A673 (cell line): Measurements from ENCODE around the gene RPS6KA2. TPM values are rescaled to one million over a fixed set of nuclear protein-coding genes. Genes with fewer than 3 reads are reported as not detected.
A peak's percentile ranks its signal among the peaks of the same experiment; 100 is the strongest.

Source experiments
- BruUV-seq: library from RNA; stranded (reverse); fragments of 400-500 nt; replicated peaks from 2 replicates; lab custom pipeline; 2021; lab: Mats Ljungman, UMichigan
- CTCF ChIA-PET: fragments of 300-600 bp; sonication (Branson Sonifier 250); formaldehyde crosslinking; loops from one replicate; lab custom pipeline; 2022; ENCODE audit warnings: antibody characterized with exemption; lab: Charles Lee
- POLR2A ChIA-PET: fragments of 300-600 bp; sonication (Branson Sonifier 250); formaldehyde crosslinking; loops from one replicate; lab custom pipeline; 2022; ENCODE audit warnings: antibody characterized with exemption; ENCODE audit not compliant: low non-redundant PET; lab: Charles Lee
- DNase-seq: peaks from one replicate; pipeline ENCODE4 v3.0.0-alpha.2; 2015; ENCODE audit warnings: low spot score
- H3K27ac ChIP-seq: fragments of 200-600 bp; sonication (generic); 2 replicates; pipeline ENCODE4 v1.5.1; 2016; ENCODE audit warnings: mixed run types, low read depth, mild to moderate bottlenecking, mixed read lengths, antibody characterized with exemption, low read length; ENCODE audit not compliant: poor library complexity, severe bottlenecking
- H3K27me3 ChIP-seq: fragments of 200-600 bp; sonication (generic); replicated peaks from 2 replicates; pipeline ENCODE4 v1.6.1; 2017; ENCODE audit warnings: mixed run types, low read depth, mild to moderate bottlenecking, mixed read lengths, antibody characterized with exemption, low read length; ENCODE audit not compliant: insufficient read depth, poor library complexity
- H3K36me3 ChIP-seq: fragments of 200-600 bp; sonication (generic); 2 replicates; pipeline ENCODE4 v1.6.1; 2016; ENCODE audit warnings: mixed run types, mild to moderate bottlenecking, mixed read lengths, antibody characterized with exemption, low read length; ENCODE audit not compliant: insufficient read depth, poor library complexity, severe bottlenecking
- H3K4me1 ChIP-seq: fragments of 200-600 bp; sonication (generic); 2 replicates; pipeline ENCODE4 v1.6.1; 2017; ENCODE audit warnings: mixed run types, mild to moderate bottlenecking, mixed read lengths, antibody characterized with exemption, low read length; ENCODE audit not compliant: insufficient read depth, poor library complexity, severe bottlenecking
- H3K4me3 ChIP-seq: fragments of 200-600 bp; sonication (generic); 2 replicates; pipeline ENCODE4 v1.5.1; 2016; ENCODE audit warnings: low read depth, mixed run types, mild to moderate bottlenecking, mixed read lengths, low read length; ENCODE audit not compliant: poor library complexity, severe bottlenecking
- H3K9me3 ChIP-seq: fragments of 200-600 bp; sonication (generic); 2 replicates; pipeline ENCODE4 v1.6.1; 2016; ENCODE audit warnings: mixed run types, low read depth, mild to moderate bottlenecking, mixed read lengths, antibody characterized with exemption, low read length; ENCODE audit not compliant: poor library complexity, severe bottlenecking
- EZH2 ChIP-seq: fragments of 200-600 bp; sonication (generic); IDR thresholded peaks from 2 replicates; pipeline ENCODE4 v1.6.1; 2017; ENCODE audit warnings: borderline replicate concordance, low read depth, mild to moderate bottlenecking, mixed read lengths, antibody characterized with exemption, low read length; ENCODE audit not compliant: poor library complexity, severe bottlenecking
- intact Hi-C: fragments of 100-400 bp; cut with micrococcal nuclease; formaldehyde crosslinking; loops from one replicate; pipeline ENCODE4 v1.10.0; 2022; ENCODE audit not compliant: unreplicated experiment
- total RNA-seq: library from RNA; stranded (reverse); gene quantifications from 2 replicates; pipeline ENCODE4 v1.2.3, GENCODE V29; 2021
- TF ChIP-seq, protein P1 (sequence below): fragments of 300-800, 200-600 bp; sonication (generic); conservative IDR thresholded peaks from 2 replicates; pipeline ENCODE4 v1.5.1; 2017; ENCODE audit warnings: low read depth, mild to moderate bottlenecking, antibody characterized with exemption, low read length, moderate library complexity, mixed read lengths

Gene RPS6KA2
- total RNA-seq, 1 experiment from 2014 or later: 30.1 TPM

DNA sequence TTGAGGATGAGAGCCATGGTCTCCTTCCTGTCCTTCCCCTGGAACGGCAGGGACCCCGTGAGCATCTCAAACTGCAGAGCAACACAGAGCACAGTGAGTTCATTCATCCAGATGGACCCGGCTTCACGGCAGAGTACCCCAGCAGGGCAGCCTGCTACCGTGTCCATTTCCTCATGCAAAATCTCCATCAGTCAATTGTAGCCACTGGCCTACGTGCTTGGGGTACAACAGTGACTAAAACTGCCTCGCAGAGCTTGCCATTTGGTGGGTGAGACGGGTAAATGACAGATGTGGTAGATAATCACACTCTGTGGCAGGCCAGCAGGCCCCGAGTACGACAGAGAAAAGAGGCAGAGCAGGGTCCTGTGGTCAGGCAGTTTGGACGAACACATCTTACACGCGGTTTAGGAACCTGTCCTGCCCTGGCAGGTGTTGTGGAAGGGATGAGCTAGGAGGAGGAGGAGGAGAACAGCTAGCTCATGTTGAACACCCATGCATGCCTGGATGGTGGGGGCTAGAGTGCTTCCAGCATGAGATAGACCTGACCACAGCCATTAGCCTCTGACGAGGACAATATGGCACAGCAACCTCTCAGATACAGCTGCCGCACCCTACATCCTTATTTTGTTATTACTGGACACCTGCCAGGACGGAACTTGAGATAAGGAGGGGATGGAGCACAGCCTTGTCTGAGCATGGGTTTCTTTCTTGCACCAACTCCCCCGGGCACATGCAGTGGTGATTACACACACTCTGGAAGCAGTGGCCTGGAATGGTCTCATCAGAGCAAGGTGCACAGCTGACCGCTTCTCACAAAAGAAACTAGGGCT, 136.2 kb downstream of the RPS6KA2 start:
- no TSS peak for BruUV-seq
- CTCF ChIA-PET: no interaction called here
- DNase-seq: no peak

DNA sequence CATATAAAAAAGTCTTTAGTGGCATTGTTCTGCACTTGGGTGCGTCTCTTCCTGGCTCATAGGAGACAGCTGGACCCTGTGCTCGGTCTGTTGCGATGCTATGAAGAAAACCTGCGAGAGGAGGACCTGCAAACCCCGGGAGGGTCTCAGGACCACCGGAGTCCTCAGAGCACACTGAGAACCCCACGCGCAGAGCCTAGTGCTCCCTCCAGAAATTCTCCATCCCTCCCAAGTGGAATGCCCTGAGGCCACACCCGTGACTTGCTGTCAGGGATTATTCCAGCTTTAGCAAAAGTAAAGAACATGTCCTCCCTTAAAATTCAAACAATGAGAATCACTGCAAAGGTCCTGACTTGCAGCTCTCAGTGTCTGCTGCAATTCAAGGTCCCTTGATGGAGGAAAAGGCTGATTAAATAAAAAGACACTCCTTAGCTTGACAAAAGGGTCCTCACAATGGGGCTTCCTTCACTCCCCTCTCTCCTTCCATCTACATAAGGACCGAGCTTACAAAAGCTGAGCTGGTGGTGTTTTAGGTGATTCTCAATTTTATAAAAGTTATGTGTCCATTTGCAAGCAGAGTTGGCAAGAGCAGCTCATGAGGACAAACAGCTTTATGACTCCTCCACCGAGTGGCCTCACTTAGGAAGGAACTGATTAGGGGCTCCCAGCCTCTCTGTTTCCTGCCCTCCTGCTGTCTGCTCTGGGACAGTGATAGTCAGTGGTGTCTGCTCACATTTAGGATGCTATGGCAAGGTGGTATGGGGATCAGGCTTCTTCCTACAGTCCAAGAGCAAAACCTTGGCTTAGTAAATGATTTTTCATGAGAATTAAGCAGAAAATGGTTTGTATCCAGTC, 137.5 kb downstream of the RPS6KA2 start:
- no peaks in the 10 kb centered on the region for H3K9me3 ChIP-seq
- H3K27ac ChIP-seq: peak overlapping the region; percentile 54
- ChIA-PET CTCF (no interaction called here), POLR2A (no interaction called here)
- peak; percentile 72 for DNase-seq
- TF ChIP-seq, protein P1, sequence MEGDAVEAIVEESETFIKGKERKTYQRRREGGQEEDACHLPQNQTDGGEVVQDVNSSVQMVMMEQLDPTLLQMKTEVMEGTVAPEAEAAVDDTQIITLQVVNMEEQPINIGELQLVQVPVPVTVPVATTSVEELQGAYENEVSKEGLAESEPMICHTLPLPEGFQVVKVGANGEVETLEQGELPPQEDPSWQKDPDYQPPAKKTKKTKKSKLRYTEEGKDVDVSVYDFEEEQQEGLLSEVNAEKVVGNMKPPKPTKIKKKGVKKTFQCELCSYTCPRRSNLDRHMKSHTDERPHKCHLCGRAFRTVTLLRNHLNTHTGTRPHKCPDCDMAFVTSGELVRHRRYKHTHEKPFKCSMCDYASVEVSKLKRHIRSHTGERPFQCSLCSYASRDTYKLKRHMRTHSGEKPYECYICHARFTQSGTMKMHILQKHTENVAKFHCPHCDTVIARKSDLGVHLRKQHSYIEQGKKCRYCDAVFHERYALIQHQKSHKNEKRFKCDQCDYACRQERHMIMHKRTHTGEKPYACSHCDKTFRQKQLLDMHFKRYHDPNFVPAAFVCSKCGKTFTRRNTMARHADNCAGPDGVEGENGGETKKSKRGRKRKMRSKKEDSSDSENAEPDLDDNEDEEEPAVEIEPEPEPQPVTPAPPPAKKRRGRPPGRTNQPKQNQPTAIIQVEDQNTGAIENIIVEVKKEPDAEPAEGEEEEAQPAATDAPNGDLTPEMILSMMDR: no peak
- no peak for TF ChIP-seq EZH2
- no TSS peak for BruUV-seq
- H3K27me3 ChIP-seq: no peaks in the 10 kb centered on the region
- no peaks in the 10 kb centered on the region for H3K36me3 ChIP-seq
- no peak overlapping the region for H3K4me3 ChIP-seq
- intact Hi-C loops: no loop called here
- H3K4me1 ChIP-seq: peaks cover 35% of the 10 kb centered on the region

More for the DNA sequence above, 136.2 kb downstream of the RPS6KA2 start:
- no peak overlapping the region for H3K4me3 ChIP-seq
- H3K27me3 ChIP-seq: no peaks in the 10 kb centered on the region
- POLR2A ChIA-PET: no interaction called here
- no peak for TF ChIP-seq EZH2
- TF ChIP-seq, protein P1: no peak
- H3K4me1 ChIP-seq: peaks cover 35% of the 10 kb centered on the region
- H3K36me3 ChIP-seq: no peaks in the 10 kb centered on the region
- H3K9me3 ChIP-seq: no peaks in the 10 kb centered on the region
- intact Hi-C loops: no loop called here
- no peak overlapping the region for H3K27ac ChIP-seq

GRCh38 chr6:166488701-166489100, 138.3 kb downstream of the RPS6KA2 start:
- peak overlapping the region; percentile 59 for H3K27ac ChIP-seq
- POLR2A ChIA-PET: interaction anchor here (0.5 kb wide), 1 partner anchor 147 kb away, joined by 5 read pairs; no protein-coding TSS in a partner anchor

More at GRCh38 chr6:166488701-166489100, 138.3 kb downstream of the RPS6KA2 start:
- H3K4me3 ChIP-seq: no peak overlapping the region
- TF ChIP-seq, protein P1: no peak
- no peak for TF ChIP-seq EZH2
- CTCF ChIA-PET: no interaction called here
- H3K36me3 ChIP-seq: no peaks in the 10 kb centered on the region
- H3K27me3 ChIP-seq: no peaks in the 10 kb centered on the region
- H3K4me1 ChIP-seq: peaks cover 35% of the 10 kb centered on the region
- H3K9me3 ChIP-seq: no peaks in the 10 kb centered on the region
- intact Hi-C loops: no loop called here
- no peak for DNase-seq
- BruUV-seq: no TSS peak
